HepG2 (cell line): ENCODE measurements around the gene PPP4R4. TPM values are rescaled to one million over a fixed set of nuclear protein-coding genes. Genes with fewer than 3 reads are reported as not detected.
A peak's percentile ranks its signal among the peaks of the same experiment; 100 is the strongest.
"Not testable (repeated sequence)": the region's sequence is repeated elsewhere in the genome, so short reads cannot be mapped to it uniquely, and the experiment has no call there.

ENCODE experiments used
- ATAC-seq: fragments of 200-7000 bp; cut with Tn5 transposase; 3 replicates; pipeline ENCODE4 v1.9.1; 2020; ENCODE audit warnings: mild to moderate bottlenecking, moderate library complexity
- BruUV-seq: library from RNA; stranded (reverse); fragments of 400-500 nt; replicated peaks from 2 replicates; lab custom pipeline; 2021; lab: Mats Ljungman, UMichigan
- CTCF ChIA-PET: fragments of 300-600 bp; formaldehyde crosslinking; extraction: SDS; loops from one replicate; lab custom pipeline; 2021; ENCODE audit warnings: low total read pairs, inconsistent platforms, low intra/inter-chr PET ratio; lab: Yijun Ruan, JAX
- POLR2A ChIA-PET: fragments of 350-600 bp; sonication (Branson Sonifier 250); formaldehyde crosslinking; loops from one replicate; lab custom pipeline; 2020; ENCODE audit warnings: antibody characterized with exemption, inconsistent platforms; lab: Yijun Ruan, JAX
- DNase-seq: peaks from one replicate; pipeline ENCODE4 v3.0.0-alpha.2; 2015; ENCODE audit warnings: low spot score
- FAIRE-seq: peaks from 3 replicates; lab custom pipeline; 2011; peaks lifted over from hg19 to GRCh38; lab: Jason Lieb, UNC
- H2AFZ ChIP-seq: one replicate; pipeline ENCODE4 v1.6.1; 2011; ENCODE audit warnings: low read length, inconsistent platforms
- H3K27ac ChIP-seq: fragments of 300-600 bp; 3 replicates; pipeline ENCODE4 v1.8.0; 2011; ENCODE audit warnings: mixed run types, mild to moderate bottlenecking, mixed read lengths, low read length, inconsistent platforms; ENCODE audit not compliant: insufficient read depth; ENCODE audit errors: extremely low read length
- H3K27me3 ChIP-seq, 2 experiments: fragments of 200-600 bp in 1 of 2; 2 replicates in 1 of 2; 3 replicates in 1 of 2; pipeline versions ENCODE4 v1.6.0 to v1.8.0; 2011; ENCODE audit warnings: low read length in 2 of 2, mild to moderate bottlenecking in 2 of 2, moderate library complexity in 2 of 2, inconsistent platforms in 1 of 2; ENCODE audit not compliant: insufficient read depth in 2 of 2, control insufficient read depth in 1 of 2
- H3K36me3 ChIP-seq, 2 experiments: fragments of 200-600 bp in 1 of 2; replicated peaks in 1 of 2; 2 replicates in 1 of 2; 3 replicates in 1 of 2; pipeline versions ENCODE4 v1.5.1 to v1.8.0; 2011; ENCODE audit warnings: low read length in 2 of 2, inconsistent platforms in 1 of 2; ENCODE audit not compliant: insufficient read depth in 2 of 2, control insufficient read depth in 1 of 2
- H3K4me1 ChIP-seq: 2 replicates; pipeline ENCODE4 v1.5.1; 2012; ENCODE audit warnings: low read length, inconsistent platforms; ENCODE audit not compliant: insufficient read depth
- H3K4me2 ChIP-seq: 2 replicates; pipeline ENCODE4 v1.6.0; 2011; ENCODE audit warnings: low read depth, low read length, inconsistent platforms
- H3K4me3 ChIP-seq, 3 experiments: fragments of 200-600 bp in 1 of 3; sonication (generic), shearing (Covaris generic) in 1 of 3; replicated peaks in 1 of 3; 2 replicates each; pipeline ENCODE4 v1.5.1; 2011 to 2016; ENCODE audit warnings: low read length in 3 of 3, inconsistent platforms in 2 of 3, low read depth in 2 of 3, mild to moderate bottlenecking in 2 of 3, control low read depth in 1 of 3, mixed read lengths in 1 of 3; ENCODE audit not compliant: insufficient read depth in 1 of 3
- H3K79me2 ChIP-seq: one replicate; pipeline ENCODE4 v1.6.1; 2011; ENCODE audit warnings: low read length, inconsistent platforms; ENCODE audit not compliant: insufficient read depth
- H3K9ac ChIP-seq: 2 replicates; pipeline ENCODE4 v1.6.0; 2011; ENCODE audit warnings: mild to moderate bottlenecking, low read depth, low read length, inconsistent platforms; ENCODE audit not compliant: insufficient read depth
- H3K9me3 ChIP-seq: 2 replicates; pipeline ENCODE4 v1.5.1; 2012; ENCODE audit warnings: mild to moderate bottlenecking, low read length
- H4K20me1 ChIP-seq: 2 replicates; pipeline ENCODE4 v1.6.0; 2011; ENCODE audit warnings: inconsistent platforms, mild to moderate bottlenecking, low read length, moderate library complexity; ENCODE audit not compliant: insufficient read depth
- NFE2L1 ChIP-seq: sonication (generic); formaldehyde crosslinking; IDR thresholded peaks from 2 replicates; pipeline ENCODE4 v1.4.0; 2020; ENCODE audit warnings: missing genetic modification reagents, mild to moderate bottlenecking, borderline replicate concordance
- ZNF124 ChIP-seq: sonication (generic); formaldehyde crosslinking; IDR thresholded peaks from 2 replicates; pipeline ENCODE4 v1.4.0; 2020; ENCODE audit warnings: missing genetic modification reagents
- ZNF687 ChIP-seq: sonication (generic); formaldehyde crosslinking; IDR thresholded peaks from 2 replicates; pipeline ENCODE4 v1.5.1; 2020; ENCODE audit warnings: mild to moderate bottlenecking, missing genetic modification reagents, moderate library complexity
- WGBS: methylation state at CpG from one replicate; pipeline ENCODE4 v1.1.6; 2017; ENCODE audit warnings: low lambda C conversion rate; 5-methylcytosine and 5-hydroxymethylcytosine counted together
- in situ Hi-C: cut with HindIII; loops from 2 replicates; pipeline ENCODE4 v1.10.0; 2017; ENCODE audit warnings: low pct_unique_long_range_greater_than_20kb; ENCODE audit not compliant: extremely low pct_ligation_motif_present
- intact Hi-C: fragments of 100-400 bp; cut with micrococcal nuclease; formaldehyde crosslinking; loops from one replicate; pipeline ENCODE4 v1.10.0; 2022; ENCODE audit not compliant: unreplicated experiment
- polyA plus RNA-seq, 8 experiments: library from polyadenylated mRNA; depleted of rRNA in 3 of 8; stranded (reverse) in 7 of 8; unstranded in 1 of 8; fragments of >200 nt; fragmentation: Illumina TruSeq in 4 of 8; extraction: Trizol in 4 of 8; gene quantifications; 2 replicates each; pipeline versions ENCODE4 v1.2.1 to v1.2.3, GENCODE V29; 2011 to 2016; ENCODE audit warnings: low read depth in 4 of 8, missing spikeins in 1 of 8, mixed read lengths in 1 of 8; ENCODE audit not compliant: insufficient read depth in 1 of 8
- total RNA-seq, 5 experiments: library from RNA; depleted of rRNA; stranded (reverse); fragments of >200 nt; fragmentation: Illumina TruSeq; extraction: Trizol; gene quantifications; 2 replicates each; pipeline ENCODE4 v1.2.3, GENCODE V29; 2016; ENCODE audit warnings: low read depth in 1 of 5

Gene PPP4R4
- total and polyA plus RNA-seq, 2 of the 13 experiments (the other 11 are each of a cell fraction or from before 2014, with no cell fraction given), result 9.5 to 19.8 TPM

DNA sequence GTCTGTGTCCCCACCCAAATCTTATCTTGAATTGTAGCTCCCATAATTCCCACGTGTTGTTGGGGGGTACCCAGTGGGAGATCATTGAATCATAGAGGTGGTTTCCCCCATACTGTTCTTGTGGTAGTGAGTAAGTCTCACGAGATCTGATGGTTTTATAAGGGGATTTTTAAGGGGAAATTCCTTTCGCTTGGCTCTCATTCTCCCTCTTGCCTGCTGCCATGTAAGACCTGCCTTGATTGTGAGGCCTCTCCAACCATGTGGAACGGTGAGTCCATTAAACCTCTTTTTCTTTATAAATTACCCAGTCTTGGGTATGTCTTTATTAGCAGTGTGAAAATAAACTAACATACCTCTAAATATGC is 122.0 kb downstream of the PPP4R4 start:
- CTCF ChIA-PET, result not testable (repeated sequence)

DNA sequence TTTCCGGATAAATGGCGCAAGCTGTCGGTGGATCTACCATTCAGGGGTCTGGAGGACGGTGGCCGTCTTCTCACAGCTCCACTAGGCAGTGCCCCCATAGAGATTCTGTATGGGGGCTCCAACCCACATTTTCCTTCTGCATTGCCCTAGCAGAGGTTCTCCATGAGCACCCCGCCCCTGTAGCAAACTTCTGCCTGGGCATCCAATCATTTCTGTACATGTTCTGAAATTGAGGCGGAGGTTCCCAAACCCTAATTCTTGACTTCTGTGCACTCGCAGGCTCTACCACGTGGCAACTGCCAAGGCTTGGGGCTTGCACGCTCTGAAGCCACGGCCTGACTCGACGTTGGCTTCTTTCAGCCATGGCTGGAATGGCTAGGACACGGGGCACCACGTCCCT is 124.0 kb downstream of the PPP4R4 start:
- H3K4me2 ChIP-seq, result no peak overlapping the region
- H3K79me2 ChIP-seq, result no peaks in the 10 kb centered on the region
- peaks cover 55% of the 10 kb centered on the region for H3K4me1 ChIP-seq
- no peak overlapping the region for H3K4me3 ChIP-seq
- in situ Hi-C loops (no loop called here), intact Hi-C loops (no loop called here)
- 96% methylated on average over 11 of the region's 15 CpGs for WGBS
- no peak overlapping the region for H2AFZ ChIP-seq
- ATAC-seq, result 0 out of 3 replicates have a peak, but pooled peaks have one; percentile 8
- H3K9me3 ChIP-seq, result no peaks in the 10 kb centered on the region
- FAIRE-seq, result no peak
- ChIA-PET POLR2A (no interaction called here), CTCF (no interaction called here)
- no peaks in the 10 kb centered on the region; a peak in 2 of 5 replicates for H3K36me3 ChIP-seq
- no peaks in the 10 kb centered on the region for H4K20me1 ChIP-seq
- H3K27ac ChIP-seq, result no peak overlapping the region
- TF ChIP-seq NFE2L1 (CRISPR knock-in tag), result peak; percentile 46; the same call in 1 of the 2 replicates
- peak; percentile 35; the same call in 1 of the 2 replicates for TF ChIP-seq ZNF687
- no peak for TF ChIP-seq ZNF124
- BruUV-seq, result no TSS peak
- no peak for DNase-seq
- no peaks in the 10 kb centered on the region for H3K27me3 ChIP-seq
- H3K9ac ChIP-seq, result no peak overlapping the region

More for the DNA sequence above, 122.0 kb downstream of the PPP4R4 start:
- DNase-seq, H3K9me3 ChIP-seq, FAIRE-seq, H3K4me2 ChIP-seq, H4K20me1 ChIP-seq, BruUV-seq, H2AFZ ChIP-seq, in situ Hi-C loops, intact Hi-C loops, ATAC-seq, H3K36me3 ChIP-seq, H3K4me3 ChIP-seq, H3K27me3 ChIP-seq: not testable (repeated sequence)
- POLR2A ChIA-PET, result interaction anchor here (0.7 kb wide), 1 partner anchor 19 kb away, joined by 3 read pairs; no protein-coding TSS in a partner anchor
- peaks cover 71% of the 10 kb centered on the region for H3K4me1 ChIP-seq
- WGBS, result 93% methylated on average over 4 of the region's 4 CpGs
- H3K27ac ChIP-seq, result peak overlapping the region; percentile 97
- H3K79me2 ChIP-seq, result peaks cover 13% of the 10 kb centered on the region
- 0 out of 2 replicates have a peak overlapping the region, but pooled peaks have one; percentile 2 for H3K9ac ChIP-seq
